ENCODE data around the gene TTC17. TPM values are rescaled to one million over a fixed set of nuclear protein-coding genes. Genes with fewer than 3 reads are reported as not detected.
A peak's percentile ranks its signal among the peaks of the same experiment; 100 is the strongest.

Gene TTC17, protein sequence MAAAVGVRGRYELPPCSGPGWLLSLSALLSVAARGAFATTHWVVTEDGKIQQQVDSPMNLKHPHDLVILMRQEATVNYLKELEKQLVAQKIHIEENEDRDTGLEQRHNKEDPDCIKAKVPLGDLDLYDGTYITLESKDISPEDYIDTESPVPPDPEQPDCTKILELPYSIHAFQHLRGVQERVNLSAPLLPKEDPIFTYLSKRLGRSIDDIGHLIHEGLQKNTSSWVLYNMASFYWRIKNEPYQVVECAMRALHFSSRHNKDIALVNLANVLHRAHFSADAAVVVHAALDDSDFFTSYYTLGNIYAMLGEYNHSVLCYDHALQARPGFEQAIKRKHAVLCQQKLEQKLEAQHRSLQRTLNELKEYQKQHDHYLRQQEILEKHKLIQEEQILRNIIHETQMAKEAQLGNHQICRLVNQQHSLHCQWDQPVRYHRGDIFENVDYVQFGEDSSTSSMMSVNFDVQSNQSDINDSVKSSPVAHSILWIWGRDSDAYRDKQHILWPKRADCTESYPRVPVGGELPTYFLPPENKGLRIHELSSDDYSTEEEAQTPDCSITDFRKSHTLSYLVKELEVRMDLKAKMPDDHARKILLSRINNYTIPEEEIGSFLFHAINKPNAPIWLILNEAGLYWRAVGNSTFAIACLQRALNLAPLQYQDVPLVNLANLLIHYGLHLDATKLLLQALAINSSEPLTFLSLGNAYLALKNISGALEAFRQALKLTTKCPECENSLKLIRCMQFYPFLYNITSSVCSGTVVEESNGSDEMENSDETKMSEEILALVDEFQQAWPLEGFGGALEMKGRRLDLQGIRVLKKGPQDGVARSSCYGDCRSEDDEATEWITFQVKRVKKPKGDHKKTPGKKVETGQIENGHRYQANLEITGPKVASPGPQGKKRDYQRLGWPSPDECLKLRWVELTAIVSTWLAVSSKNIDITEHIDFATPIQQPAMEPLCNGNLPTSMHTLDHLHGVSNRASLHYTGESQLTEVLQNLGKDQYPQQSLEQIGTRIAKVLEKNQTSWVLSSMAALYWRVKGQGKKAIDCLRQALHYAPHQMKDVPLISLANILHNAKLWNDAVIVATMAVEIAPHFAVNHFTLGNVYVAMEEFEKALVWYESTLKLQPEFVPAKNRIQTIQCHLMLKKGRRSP
- total RNA-seq: 100 to 1,000 TPM; 157 to 295 (median 248) TPM

- H3K9me3 ChIP-seq: no peaks in the 10 kb centered on the region
- peak within 1 kb of the TSS; percentile 73 to 97 (median 93) for H3K4me3 ChIP-seq
- no peak for TF ChIP-seq CTCF (IDR thresholded peaks at IDR 0.05)
- TF ChIP-seq POLR2A (IDR thresholded peaks at IDR 0.05): peak; percentile 82 to 83
- H3K27ac ChIP-seq: peak within 1 kb of the TSS; percentile 84 to 94 (median 90)
- H3K27me3 ChIP-seq: no peaks in the 10 kb centered on the region
- peak; percentile 92 to 97 (median 95) for DNase-seq
- peaks cover 0 to 23% (median 8%) of the 10 kb centered on the region in 4 donors for H3K4me1 ChIP-seq
- H3K36me3 ChIP-seq: no peaks in the 10 kb centered on the region
Measured at GRCh38 chr11:43358801-43359421, at the start of gene TTC17. Gene TTC17, plus strand, starts transcription at chr11:43358920. Its CDS starts 35 bp downstream, at chr11:43358955.

DNA sequence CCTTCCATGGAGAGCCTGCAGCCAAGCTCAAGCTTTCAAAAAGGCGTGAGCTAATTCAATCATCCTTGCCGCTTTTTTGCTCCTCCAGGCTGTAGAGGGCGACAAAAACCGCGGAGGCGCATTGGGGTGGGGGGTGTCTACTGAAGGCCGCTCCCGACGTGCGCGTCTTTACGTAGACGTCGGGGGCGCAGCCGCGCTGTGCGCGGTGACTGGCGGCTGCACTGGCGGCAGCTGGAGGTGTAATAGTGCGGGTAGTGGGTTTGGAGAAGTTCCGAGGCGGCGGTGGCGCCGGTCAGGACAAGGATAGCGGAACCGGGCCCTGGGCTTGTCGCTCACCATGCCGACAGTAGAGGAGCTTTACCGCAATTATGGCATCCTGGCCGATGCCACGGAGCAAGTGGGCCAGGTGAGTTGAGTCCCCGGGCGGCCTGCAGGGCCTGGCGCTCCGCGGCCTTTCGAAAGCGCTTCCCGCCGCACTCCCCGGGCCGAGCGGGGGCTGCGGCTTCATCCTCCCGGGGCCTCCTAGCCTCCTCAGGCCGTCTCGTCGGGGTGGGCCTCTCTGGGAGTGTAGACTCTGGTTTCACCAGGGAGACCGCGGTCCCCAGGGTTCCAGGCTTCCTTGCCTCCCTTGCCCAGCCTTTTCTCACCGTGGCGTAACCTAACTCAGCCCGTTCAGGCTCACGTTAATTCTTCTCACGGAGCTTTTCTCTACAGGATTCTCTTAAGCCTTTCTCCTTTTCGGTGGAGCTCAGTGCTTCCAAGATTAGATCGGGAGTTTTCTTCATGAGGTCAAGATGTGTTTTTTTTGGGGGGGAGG, 46.7 kb upstream of the TTC17 start, which contains the start of gene API5:
API5 (plus strand) TSS at position 206 of the 817 bp plus-strand sequence; CDS start at position 338, 132 bp downstream.
- H3K4me1 ChIP-seq: peaks cover 0 to 21% (median 9%) of the 10 kb centered on the region in 4 donors
- TF ChIP-seq POLR2A (IDR thresholded peaks at IDR 0.05): peak; percentile 60 to 67
- peak; percentile 39 to 87 (median 76) for TF ChIP-seq CTCF (IDR thresholded peaks at IDR 0.05)
- H3K27me3 ChIP-seq: no peaks in the 10 kb centered on the region
- H3K9me3 ChIP-seq: no peaks in the 10 kb centered on the region
- H3K27ac ChIP-seq: peak within 1 kb of the TSS; percentile 78 to 89 (median 84)
- DNase-seq: peak; percentile 88 to 96 (median 92)
- no peaks in the 10 kb centered on the region for H3K36me3 ChIP-seq
- peak within 1 kb of the TSS; percentile 62 to 94 (median 84) for H3K4me3 ChIP-seq

DNA sequence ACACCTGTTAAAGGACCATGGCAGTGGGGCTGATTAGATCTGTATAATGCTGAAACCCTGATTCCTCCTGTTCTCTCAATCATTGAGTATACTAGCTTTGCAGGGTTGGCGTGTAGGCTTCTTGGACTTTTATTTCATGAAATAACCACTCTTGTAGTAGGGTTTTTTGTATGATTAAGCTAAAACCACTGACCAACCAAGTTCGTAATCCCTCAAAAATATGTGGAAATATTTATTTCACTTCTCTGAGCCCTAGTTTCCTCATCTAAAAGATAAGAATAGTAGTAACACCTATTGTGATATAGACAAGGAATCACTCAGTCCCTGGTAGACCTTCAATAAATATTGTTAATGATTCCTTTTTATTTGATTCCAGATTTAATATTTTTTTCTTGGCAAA, 42.8 kb upstream of the TTC17 start:
- TF ChIP-seq POLR2A (IDR thresholded peaks at IDR 0.05): no peak
- no peak for TF ChIP-seq CTCF (IDR thresholded peaks at IDR 0.05)
- Histone ChIP-seq H3K27ac (no peak overlapping the region), H3K4me3 (no peak overlapping the region), H3K27me3 (no peaks in the 10 kb centered on the region), H3K36me3 (peaks cover 0 to 25% (median 0%) of the 10 kb centered on the region in 3 donors), H3K4me1 (peaks cover 0 to 21% (median 9%) of the 10 kb centered on the region in 4 donors), H3K9me3 (no peaks in the 10 kb centered on the region)
- DNase-seq: no peak

DNA sequence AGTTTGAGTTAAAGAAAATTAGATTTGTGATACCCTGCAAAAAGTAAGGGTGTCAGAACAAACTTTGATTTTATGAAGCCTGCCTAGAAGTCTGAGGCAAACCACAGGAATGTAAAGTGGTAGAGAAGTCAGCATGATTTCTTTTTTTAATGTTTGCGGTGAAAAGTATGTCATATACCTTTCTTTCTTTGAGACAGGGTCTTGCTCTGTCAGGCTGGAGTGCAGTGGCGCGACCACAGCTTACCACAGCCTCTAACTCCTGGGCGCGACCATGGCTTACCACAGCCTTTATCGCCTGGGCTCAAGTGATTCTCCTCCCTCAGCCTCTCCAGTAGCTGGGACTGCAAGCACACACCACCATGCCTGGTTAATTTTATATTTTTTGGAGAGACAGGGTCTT, 42.3 kb upstream of the TTC17 start:
- TF ChIP-seq POLR2A (IDR thresholded peaks at IDR 0.05): no peak
- no peak for TF ChIP-seq CTCF (IDR thresholded peaks at IDR 0.05)
- no peak for DNase-seq

More for the DNA sequence above, 42.3 kb upstream of the TTC17 start:
- Histone ChIP-seq H3K4me1 (peaks cover 0 to 21% (median 9%) of the 10 kb centered on the region in 4 donors), H3K9me3 (no peaks in the 10 kb centered on the region), H3K27ac (no peak overlapping the region), H3K27me3 (no peaks in the 10 kb centered on the region), H3K4me3 (no peak overlapping the region), H3K36me3 (peaks cover 0 to 30% (median 0%) of the 10 kb centered on the region in 3 donors)
